ENCODE measurements around the gene HOXC10.

HOXC10 gene

DNA sequence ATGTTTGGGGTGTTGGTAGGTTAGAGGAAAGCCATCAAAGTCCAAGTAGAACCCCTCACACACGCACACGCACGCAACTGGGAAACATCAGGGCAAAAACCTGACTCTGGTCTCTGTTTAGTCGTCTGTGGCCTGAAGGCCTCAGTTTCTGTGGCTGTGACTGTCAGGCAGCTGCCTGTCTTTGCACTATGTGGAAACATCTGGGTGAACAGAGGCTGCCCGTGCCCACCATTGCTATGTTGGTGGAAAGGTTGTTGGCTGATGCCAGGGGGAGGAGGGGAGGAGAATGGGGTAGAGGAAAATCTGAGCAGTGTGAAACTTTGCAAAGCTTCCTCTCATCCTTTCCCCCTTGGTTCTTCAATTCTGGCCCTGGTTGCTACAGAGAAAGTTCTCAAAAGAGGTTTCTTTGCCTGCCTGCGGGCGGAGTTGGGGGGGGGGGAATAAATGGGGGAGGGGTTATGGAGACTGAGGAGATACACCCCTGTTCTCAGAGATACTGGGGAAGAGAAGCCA, 7.5 kb downstream of the HOXC10 start:
- DNase-seq: no peak

DNA sequence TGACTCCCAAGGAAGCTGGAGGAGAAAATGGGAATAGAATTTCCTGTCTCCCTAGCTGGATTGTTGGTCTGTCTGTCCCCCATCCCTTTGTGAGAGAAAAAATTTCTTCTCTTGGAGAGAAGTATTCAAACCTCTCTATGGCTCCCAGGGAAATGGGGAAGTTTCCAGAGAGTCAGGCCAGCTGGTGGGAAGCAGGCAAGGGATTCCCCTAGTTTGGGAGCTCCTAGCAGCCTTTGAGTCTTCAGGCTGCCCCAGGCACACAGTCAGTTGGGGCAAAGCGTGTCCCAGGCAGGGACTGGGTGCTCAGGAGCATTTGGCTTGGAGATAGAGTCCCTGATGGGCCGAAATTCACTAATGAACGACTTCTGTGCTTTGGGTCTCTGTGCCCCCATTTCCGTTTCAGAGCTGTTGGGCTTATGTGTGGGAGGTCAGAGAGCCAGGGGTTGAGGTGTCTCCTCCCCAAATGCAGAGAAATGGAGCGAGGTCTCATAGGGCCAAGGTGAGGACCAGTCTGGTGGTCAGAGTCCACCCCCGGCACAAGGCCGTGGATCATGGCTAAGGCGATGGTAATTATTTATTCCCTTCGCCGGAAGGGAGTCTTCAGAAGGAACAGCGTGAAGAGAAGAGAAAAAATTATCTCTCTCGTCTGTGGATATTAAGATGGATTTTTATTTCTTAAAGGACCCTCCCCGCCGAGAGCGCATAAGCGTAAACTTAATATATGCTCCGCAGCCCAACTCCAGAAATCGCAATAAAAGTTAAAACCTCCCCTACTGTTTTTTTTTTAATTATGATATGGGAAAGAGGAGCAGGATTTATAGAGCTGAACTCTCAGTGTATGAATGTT, 8.4 kb downstream of the HOXC10 start:
- no peak for DNase-seq

DNA sequence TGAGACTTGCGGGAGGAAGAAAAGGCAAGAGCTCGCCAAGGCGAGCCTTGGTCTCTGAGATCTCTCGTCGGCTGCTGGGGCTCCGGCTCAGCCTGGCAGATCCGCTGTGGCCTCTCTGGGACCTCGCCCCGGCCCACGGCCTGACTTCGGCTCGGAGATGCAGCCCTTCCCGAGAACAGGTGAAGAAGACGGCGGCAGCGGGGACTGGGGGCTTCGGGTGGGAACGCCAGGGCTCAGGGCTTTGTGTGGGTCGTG, 9.0 kb downstream of the HOXC10 start:
- DNase-seq: no peak

DNA sequence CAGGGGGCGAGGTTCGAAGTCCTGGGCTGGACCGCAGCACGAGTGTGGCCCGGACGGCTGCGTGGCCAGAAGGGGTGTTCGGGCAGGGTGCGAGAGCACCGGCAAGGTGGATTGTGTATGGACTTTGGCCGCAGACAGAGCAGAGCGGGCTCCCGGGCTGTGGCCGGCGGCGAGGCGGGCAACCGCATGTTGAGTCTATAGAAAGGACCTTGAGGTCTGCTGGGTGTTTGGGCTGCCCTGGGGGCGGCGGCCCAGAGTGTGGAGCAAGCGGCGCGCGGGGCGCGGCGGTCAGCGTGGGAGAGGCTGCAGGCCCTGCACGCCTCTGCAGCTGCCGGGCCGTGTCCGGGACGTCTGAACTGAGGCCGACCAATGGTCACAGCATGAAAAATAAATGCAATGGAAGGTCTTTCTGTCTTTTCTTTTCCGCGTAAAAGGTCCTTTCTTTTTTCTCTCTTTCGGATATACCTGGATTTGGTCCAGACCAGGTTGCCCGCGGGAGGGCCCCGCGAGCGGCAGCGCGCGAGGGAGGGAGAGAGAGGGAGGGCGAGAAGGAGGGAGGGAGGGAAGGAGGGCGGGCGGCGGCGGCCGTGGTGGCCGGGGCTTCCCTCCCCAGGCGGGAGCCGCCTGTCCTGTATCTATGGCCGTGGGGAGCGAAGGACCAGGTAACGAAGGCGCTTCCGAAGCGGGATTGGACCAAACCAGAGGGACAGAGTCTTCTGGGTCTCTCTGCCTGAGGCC, 9.5 kb downstream of the HOXC10 start:
- DNase-seq: no peak

DNA sequence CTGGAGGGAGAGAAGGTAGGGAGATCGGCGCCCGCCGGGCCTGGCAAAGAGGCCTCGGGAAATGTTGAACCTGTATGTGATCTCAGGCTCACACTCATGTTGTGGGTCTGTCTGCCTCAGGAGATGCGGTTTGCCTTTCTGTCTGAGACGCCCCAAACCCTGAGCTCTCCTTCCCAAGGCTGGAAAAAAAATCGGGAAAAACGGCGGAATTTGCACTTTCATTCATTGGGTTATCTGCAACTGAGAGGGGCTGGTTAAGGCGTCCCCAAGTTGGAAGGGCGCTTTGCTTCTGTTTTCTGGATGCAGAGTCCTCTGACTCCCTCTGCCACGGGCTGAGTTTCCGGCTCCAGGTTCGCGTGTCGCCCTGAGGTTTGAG, 10.0 kb downstream of the HOXC10 start:
- peak; percentile 45 for DNase-seq

DNA sequence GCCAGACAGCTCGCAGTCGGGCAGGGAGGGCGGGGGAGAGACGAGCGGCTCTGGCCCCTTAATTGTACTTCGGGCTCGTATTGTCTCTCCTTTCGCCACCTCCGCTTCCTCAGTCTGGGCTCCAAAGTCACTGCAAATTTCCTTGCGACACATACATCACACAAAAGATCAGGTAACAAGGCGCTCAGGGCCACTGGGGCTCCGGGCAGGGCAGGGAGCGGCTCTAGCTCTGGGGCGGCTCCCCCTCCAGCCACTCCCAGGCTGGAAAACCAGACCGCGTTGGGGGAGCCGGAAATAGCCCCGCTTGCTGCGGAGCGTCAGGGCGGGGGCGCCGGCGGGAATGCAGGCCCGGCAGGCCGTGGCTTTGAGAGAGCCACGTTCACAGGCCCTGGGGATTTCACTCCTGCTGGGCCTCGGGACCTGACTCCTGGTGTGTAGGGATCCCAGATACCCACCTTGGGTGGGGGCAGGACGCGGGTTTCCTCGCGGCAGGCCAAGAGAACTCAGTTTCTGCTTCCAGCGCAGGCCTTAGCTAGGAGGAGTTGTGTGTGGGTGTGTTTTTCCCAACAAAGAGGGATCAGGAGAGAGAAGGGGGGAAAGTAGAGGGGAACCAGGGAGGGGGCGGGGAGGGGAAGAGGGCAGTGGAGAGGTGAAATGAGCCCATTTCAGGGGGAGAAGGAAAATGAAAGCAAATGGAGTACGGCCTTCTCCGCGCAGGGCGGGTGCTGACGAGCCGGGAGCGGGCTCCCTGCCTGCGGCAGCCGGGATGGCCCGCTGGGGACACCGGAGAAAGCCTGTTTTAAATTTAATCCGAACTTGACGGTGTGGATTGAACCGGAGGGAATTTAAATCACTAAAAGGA, 10.7 kb downstream of the HOXC10 start:
- no peak for DNase-seq

DNA sequence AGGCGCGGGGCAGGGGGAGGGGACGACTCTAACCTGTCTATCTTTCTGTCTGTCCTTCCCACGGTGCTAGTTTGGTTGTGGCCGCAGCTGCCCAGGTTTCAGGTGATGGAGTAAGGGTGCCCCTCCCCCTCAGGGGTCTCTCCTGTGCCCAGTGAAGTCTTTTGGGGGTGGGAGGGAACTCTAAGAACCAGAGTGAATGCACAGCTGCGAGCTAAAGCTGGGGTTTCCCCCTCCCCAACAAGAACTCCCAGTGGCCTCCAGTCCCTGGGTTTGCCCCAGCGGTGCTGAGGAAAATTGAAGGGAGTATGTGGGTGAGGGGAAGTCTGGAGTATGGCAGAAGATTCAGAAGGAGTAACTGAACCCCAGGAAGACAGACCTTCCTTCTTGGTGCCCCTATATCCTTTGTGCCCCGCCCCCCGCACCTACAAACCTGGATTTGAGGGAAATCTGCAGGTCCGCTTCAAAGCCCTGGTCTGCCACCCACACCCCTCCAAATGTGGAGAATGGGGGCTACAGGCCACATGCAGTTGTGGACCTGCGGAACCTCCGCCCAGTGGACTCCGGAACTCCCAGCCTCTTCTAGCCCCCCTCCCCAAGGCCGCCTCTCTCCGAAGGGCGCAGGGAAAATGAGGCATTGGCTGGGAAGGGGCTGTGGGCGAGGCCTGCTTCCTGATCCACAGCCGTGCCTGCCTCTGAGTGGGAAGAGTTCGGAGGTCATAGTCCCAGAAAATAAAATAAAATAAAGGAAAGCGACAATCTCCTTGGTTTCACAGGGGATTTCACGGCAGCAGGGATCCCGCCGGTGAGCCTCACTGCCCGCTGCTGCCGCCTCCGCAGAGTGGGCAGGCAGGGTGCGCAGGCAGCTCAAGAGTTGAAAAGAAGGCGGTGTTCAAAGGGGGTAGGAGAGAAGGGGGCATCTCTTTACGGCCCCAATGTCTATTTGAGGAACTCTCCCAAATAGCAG, 11.6 kb downstream of the HOXC10 start:
- DNase-seq: no peak

DNA sequence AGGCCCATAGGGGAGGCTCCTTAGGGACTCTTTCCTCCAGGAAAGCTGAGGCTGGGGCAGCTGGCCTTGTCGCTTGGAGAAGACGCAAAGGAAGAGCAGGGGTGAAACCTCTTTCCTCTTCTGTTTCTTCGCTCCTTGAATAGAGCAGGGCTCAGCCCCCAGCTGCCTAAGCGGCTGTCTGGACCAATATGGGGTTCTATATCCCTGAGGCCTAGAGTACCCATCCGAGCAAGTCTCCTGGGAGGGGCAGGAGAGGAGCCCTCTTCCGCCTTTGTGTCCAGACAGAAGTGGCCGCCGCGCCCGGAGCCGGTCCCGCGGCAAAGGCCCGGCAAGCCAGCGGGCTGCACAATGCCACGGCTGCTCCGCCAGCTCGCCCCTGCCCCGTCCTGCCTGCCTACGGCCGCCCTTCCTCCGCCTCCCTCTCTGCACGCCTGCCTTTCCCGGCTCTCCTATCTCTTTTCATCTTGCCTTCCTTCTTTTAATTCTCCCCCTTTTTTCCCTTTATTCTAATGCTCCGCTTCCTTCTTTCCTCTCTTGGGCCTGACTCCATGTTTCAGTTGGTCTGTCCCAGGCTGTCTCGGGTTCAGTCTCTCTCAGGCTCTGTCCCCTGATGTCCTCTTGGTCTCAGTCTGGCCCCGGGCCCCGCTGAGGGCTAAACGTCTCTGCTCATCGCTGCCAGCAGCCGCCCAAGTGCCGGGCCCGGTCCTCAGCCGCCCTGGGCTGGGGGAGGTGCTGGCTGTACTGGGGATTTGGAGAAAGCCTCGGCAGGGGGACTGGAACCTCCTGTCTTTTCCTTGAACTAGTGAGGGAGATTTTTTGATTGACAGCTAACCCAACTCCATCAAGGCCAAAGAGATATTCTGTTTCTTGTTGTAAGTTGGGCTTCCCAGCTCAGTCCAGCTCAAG, 12.5 kb downstream of the HOXC10 start:
- DNase-seq: no peak

DNA sequence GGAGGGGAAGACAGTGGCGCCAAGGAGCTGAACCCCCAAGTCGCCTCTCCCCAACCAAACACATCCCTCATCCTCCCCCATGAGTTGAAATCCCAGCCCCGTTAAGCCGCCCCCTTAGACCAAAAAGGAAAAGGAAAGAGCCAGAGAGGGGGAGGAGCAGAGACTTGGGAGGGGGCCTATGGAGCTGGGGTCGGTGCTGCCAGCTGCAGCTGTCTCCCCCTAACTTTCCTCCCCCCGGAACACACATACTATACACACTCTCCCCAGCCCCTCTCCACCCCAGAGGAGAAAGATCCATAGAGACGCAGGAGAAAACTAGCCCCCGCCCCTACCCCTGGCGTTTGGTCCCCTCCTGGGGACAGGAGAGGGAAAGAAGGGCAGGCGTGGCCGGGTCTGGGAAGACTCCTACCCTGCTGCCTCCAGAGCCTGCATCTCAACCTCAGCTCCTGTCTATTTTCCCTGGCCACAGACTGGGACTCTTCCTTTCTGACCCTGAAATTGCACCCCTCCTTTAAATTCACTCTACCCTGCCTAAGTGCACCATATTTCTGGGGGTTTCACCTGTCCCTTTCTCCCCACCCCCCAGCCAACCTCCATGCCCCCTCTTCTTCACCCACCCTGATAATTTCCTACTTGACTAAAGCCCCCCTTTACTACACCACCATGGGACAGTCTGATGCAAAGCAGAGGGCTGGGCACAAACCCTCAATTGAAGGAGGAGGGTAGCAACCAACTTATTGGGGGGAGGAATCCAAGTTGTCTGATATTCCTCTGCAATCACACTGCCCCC, 13.4 kb downstream of the HOXC10 start:
- no peak for DNase-seq

DNA sequence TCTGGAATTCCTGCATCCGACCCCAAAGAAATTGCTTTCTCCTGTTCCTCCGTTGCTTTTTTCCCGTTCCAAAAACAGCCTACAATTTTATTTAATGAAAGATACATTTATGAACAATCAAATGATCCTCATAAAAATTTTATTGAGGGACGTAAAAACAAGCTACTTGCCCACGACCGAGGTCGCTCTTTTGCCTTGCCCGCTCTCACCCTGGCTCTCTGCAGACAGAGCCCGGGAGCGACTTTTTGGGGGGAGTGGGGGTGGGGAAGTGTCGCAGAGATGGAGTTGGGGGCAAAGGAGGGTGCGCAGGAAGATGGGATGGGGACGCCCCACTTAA, 13.9 kb downstream of the HOXC10 start:
- DNase-seq: no peak

DNA sequence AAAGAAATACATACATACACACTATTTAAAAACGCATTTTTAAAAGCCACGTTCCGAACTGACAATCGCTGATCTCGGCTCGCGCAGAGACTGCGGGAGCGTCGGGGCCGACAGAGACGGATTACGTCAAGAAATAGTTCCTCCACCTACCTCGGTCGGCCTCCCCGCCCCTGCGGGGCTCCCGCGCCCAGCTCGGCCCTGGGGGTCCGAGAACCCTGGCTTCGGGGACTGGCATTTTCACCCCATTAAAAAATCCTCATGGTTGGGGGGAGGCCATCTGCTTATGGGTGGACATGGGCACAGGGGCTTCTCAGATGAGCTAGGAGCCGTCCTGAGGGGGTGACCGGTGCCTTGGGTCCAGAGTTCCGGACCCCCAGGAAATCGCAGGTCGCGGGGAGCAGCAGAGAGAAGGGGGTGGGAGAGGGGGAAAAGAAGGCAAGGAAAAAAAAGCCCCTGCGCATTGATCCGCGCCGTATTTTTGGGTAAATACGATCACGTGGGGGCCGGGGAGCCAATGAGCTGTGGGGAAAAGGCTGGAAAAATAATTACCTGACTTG, 14.7 kb downstream of the HOXC10 start:
- DNase-seq: peak; percentile 57

DNA sequence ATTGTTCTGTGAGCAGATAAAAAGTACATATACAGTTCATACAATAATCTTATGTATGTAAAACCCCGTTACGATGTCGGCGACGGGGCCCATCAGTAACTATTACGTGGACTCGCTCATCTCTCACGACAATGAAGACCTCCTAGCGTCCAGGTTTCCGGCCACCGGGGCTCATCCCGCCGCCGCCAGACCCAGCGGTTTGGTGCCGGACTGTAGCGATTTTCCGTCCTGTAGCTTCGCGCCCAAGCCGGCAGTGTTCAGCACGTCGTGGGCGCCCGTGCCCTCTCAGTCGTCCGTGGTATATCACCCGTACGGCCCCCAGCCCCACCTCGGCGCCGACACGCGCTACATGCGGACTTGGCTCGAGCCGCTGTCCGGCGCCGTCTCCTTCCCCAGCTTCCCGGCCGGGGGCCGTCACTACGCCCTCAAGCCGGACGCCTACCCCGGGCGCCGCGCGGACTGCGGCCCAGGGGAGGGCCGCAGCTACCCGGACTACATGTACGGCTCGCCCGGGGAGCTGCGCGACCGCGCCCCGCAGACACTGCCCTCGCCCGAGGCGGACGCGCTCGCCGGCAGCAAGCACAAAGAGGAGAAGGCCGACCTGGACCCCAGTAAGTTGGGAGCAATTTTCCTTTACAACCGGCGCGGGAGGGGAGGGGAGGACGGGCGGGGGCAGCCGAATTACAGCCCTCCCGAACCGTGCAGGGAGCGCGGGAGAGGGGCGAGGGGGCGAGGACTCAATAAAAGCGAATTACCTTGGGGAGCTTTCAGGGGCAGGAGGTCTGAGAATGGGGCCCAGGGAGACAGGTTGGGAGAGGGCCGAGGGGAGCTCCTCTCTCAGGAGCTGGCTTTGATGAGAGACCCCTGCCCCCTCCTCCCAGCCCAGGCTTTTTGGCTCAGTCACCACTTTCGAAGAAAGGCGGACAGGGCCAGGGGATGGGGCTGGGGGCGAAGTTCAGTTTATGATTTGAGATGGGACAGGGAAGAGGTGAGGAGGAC, 15.5 kb downstream of the HOXC10 start, which contains the start of gene HOXC9:
HOXC9 (plus strand) TSS at position 46 of the 999 bp plus-strand sequence; CDS start at position 74, 28 bp downstream.
- DNase-seq: no peak

DNA sequence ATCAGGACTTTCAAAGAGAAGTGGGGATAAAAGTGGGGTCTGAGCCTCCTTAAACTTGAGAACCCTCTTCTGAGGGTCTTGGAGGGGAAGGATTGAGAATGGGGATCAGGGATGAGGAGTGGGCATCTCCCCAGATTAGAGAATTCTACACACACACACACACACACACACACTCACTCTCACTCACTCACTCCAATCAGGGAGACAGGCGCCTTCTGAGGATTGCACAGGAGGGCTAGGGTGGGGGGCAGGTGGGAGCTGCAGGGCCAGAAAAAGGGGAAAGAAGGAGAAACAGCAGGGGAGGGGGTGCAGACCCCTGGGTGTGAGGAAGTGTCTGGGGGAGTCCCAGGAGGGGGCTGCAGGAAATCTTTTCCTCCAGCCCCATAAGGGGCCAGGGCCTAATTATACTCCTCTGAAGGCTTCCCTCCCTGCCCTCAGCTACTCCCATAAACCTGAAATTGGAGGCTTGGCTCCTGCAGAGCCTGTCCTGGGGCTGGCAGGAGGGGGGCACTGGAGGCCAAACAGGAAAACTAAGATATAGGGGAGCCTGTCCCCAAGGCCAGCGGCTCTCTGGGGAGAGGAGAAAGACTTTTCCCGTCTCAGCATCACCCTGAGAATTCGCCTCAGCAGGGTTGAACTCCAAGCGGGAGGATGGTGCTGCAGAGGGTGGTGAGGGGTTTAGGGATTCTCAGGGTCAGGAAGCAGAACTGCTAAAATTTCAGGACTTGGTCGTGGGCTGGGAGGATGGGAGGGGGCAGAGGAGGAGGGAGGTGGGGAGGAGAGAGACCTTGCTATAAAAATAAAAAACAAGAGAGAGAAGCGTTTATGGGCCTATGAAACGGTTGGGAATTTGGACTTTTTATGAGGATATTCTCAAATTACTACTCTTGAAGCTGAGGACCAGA, 16.6 kb downstream of the HOXC10 start:
- DNase-seq: no peak

DNA sequence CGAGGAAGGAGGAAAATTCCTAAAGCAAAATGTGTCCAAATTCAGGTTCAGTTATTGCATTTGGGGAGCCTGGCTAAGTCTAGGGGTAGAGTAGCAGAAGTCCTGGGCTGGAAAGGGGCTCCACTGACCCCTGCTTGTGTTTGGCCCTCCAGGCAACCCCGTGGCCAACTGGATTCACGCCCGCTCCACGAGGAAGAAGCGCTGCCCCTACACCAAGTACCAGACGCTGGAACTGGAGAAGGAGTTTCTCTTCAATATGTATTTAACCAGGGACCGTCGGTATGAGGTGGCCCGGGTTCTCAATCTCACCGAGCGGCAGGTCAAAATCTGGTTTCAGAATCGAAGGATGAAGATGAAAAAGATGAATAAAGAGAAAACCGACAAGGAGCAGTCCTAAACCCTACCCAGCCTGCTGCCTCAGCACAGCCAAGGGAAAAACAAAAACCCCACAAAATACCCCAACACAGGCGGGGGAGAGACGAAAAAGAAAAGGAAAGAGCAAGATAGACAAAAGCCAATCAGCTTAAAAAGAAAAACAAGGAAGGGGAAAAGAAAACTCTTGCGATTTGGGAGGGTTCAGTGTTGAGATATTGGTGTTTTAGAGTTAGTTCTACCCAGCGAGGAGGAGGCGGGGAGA, 17.4 kb downstream of the HOXC10 start:
- DNase-seq: no peak

DNA sequence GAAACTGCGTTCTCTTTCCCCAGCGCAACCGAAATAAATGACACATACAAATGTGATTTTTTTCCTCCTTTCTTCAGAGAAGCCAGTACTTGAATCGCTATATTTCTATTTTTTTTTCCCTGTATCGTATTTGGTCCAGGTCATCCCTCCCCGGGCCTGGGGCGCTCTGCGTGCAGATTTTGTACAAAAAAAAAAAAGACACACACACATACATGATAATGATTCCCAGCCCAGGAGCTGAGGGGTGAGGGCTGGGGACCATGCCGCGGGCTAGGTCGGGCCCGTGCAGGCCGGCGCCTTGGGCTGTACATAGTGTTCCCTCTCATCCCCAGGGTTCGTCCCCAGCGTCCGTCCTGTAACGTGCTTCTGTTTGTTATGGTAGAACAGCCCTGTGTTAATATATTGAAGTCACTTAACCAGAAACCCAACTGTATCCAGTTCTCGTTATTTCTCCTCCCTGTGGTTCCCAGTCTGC, 18.0 kb downstream of the HOXC10 start:
- no peak for DNase-seq

DNA sequence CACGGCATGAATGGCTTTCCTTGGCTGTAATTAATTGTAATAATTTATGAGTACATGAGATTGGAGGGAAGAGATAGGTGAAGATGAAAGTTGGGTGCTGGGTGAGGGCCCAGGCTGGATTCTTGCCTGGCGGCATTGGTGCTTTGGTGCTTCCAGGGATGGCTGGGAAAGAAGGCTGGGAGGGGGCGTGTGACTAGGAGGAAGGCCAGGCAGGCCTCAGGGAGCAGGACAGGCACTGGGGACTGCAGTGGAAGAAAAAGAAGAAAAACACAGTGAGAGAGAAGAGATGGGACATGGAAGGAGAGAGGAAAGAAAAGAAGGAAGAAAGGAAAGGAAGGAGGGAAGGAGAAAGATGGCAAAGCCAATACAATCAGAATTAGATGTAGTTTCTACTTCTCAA, 18.7 kb downstream of the HOXC10 start:
- no peak for DNase-seq

All from stimulated activated CD4-positive, alpha-beta T cell treated with anti-CD3 and anti-CD28 coated beads, Interleukin-15, amount 100 ng/mL, for 24 hours (primary cell).